Loucy (cell line): Measurements from ENCODE around the gene SLC7A8.

ENCODE experiments used
- CTCF ChIP-seq: fragments of 200-600 bp; sonication (generic); conservative IDR thresholded peaks from 2 replicates; pipeline ENCODE4 v1.5.1; 2014; ENCODE audit warnings: mild to moderate bottlenecking, antibody characterized with exemption, low read length
- EZH2phosphoT487 ChIP-seq: fragments of 200-600 bp; IDR thresholded peaks from 2 replicates; pipeline ENCODE4 v1.6.1; 2018; ENCODE audit warnings: antibody characterized with exemption, mild to moderate bottlenecking, moderate library complexity, borderline replicate concordance

GRCh38 chr14:23112359-23113178 lies 70.9 kb downstream of the SLC7A8 start:
- no peak for TF ChIP-seq CTCF
- no peak for TF ChIP-seq EZH2phosphoT487
